Measurements from ENCODE around the gene MSI2.

GRCh38 chr17:57718878-57719277, 462.6 kb downstream of the MSI2 start:
- TF ChIP-seq EZH2 (IDR thresholded peaks at IDR 0.05; ENCODE audit: borderline replicate concordance, insufficient read depth, low read depth, low read length, poor library complexity, severe bottlenecking), result no peak
- TF ChIP-seq CTCF (IDR thresholded peaks at IDR 0.05), result no peak

Measured in B cell (primary cell).